HG02588 (cell line): ENCODE data around the gene PRKAG2.

ENCODE experiments used
- ATAC-seq: cut with Tn5 transposase; IDR thresholded peaks from one replicate; pipeline ENCODE4 v1.9.1; 2021; ENCODE audit warnings: mild to moderate bottlenecking, moderate library complexity; ENCODE audit not compliant: unreplicated experiment

The PRKAG2 gene

DNA sequence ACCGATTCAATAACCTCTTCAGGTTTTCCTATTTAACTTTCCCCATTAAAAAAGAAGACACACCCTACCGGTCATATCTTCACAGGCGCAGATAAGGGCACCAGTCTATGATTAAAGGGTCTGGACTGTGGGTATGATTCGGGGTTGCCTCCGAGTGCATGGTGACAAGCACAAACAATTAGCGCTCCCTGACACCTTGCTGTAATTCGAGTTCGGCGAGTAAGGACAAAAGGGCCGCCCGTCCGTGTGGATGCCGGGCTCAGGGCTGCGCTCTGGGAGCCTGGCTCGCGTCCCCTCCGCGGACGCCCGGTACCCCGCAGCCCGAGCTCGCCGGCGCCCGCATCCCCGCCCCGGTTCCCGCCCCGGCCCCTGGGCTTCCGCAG is 245.4 kb downstream of the PRKAG2 start:
- ATAC-seq, result peak; percentile 29

DNA sequence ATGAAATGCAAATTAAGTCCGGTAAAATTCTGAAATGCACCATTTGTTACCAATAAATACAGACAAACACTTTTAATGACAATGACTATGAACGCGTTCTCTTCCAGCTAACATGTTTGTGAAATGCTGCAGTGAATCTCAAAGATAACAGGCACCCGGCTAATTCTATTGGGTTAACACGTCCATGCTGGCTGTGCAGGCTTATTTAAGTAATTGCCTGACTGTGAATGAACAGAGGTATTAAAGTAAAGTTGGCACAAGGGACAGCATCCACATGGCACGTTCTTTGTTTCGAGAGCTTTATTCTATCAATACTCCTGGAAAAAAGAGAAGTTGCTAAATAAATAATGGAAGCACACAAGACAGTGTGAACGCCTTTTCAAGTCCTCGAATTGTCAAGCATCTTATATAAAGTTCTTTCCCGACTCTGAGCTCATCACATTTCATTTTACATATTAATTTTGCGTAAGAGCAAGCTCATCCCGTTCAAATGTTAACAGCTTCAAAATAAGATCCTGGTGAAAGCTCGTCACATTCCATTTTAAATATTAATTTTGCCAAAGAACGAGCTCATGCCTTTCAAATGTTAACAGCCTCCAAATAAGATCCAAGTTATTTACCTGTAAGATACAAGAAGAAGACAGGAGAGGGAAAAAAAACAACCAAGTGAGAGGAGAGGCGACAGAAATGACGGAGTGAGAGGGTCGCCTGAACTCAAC is 245.9 kb downstream of the PRKAG2 start:
- no peak for ATAC-seq

DNA sequence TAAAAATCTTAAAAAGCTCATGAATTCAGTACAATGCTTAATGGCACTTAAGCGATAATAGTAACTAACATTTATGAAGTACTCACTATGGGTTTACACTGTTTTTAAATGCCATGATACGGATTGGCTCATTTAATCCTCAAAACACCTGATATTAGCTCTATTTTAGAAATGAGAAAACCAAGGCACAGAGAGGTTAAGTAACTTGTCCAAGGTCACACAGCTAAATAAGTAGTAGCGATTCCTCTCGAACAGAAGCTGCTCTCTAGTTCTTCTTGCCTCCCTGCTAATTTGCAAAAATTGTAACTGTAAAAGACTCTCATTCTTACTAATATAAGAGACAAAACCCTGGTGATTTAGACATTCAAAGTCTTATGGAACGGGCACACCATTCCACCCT is 246.6 kb downstream of the PRKAG2 start:
- no peak for ATAC-seq

DNA sequence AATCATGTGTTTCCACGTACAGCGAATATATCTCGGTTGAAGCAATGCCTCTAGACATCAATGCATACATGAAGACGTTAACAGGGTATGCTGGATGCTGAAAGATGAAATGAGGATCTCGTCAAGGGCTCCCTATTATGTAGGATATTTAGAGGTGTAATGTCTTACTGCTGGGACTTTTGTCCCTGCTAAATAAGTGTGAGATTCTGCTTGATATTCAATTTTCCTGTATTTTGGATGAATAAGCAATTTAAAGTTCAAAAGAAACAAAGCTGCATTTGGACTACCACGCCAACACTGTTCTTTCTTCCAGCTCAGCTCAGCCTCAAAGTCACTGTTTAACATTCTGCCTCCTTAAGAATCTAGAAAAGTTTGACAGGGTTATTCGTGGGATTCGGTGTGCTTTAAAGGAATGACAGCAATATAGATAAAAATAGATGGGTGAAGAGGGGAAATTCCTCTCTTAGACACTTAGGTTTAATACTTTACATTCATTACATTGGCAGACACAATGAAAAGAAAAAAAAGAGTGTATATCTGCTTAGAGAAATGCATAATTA is 247.1 kb downstream of the PRKAG2 start:
- no peak for ATAC-seq

DNA sequence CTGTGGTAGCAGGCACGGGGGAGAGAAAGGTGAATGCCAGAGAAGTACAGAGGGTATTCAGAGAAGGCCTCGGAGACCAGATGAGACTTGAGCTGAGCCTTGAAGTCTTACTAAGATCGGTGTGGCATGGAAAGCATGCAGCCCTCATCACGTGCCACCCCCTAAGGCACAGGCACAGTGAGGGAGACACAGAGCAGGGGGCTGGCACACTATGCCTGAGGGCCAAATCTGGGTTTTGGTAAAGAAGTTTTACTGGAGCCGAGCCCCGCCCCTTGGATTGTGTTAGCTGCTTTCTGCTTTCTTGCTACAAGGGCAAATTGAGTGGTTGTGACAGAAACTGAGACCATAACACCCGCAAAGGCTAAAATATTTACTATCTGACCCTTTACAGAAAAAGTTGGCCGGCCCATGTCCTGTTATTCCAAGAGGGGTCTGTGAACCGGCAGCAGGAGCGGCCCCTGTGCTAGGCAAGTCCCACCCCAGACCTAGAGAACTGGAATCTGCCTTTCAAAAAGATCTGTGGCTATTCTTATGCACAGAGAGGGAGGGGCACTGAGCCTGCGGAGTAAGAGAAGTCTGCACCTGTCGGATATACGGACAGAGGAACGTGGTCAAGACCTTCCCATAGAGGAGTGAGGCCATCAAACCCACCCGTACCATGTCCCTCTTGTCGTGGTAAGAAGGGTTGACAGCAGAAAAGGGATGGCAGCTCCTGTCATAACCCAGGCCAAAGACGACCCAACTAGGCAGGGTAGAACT is 247.9 kb downstream of the PRKAG2 start:
- no peak for ATAC-seq

DNA sequence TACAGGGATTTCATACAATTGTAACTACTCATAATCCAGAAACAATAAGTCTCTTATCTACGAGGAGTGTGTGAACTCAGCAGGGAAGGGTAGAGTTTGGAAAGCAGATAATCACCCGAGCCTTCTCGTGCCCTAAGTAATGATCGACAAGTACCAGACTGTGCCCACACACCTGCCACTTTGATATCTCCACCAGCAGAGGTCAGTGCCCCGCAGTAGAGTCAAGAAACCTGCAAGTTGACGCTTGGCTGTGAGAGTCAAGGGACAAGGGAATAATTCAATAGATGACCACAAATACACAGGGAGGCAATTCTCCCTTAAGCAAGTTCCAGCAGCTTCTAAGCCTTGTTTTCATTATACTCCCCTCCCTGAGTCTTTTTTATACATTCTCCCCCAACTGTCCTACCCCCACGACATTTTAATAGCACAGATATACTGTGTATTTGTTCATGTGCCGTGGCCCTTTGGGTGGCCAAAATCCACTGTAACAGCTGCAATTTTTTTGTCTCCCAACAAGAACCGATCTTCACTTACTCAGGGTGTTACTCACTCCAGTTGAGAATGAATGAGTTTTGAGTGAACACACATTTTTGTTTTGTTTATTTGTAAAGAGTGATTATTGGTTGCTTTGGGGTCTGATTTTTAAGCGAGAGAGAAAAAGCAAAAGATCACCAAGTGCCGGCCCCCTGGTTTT is 250.3 kb downstream of the PRKAG2 start:
- ATAC-seq, result no peak

DNA sequence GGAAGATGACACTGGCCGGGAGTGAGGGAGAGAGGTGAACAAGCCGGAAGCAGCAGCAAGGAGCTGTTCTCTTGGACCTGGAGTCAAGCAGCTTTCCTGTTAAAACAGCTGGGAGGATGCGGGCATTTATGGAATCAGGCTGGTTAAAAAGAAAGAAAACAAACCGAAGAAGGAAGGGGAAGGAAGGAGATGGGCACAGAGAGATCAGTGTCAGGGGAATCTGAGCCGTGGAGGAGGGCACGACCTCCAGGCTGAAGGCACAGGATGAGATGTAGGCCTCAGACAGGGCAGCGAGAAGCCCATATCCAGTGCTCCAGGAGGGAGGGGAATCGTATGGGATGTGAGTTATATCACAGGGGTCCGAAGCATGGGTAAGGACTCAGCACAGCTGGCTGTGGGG is 251.3 kb downstream of the PRKAG2 start:
- no peak for ATAC-seq

DNA sequence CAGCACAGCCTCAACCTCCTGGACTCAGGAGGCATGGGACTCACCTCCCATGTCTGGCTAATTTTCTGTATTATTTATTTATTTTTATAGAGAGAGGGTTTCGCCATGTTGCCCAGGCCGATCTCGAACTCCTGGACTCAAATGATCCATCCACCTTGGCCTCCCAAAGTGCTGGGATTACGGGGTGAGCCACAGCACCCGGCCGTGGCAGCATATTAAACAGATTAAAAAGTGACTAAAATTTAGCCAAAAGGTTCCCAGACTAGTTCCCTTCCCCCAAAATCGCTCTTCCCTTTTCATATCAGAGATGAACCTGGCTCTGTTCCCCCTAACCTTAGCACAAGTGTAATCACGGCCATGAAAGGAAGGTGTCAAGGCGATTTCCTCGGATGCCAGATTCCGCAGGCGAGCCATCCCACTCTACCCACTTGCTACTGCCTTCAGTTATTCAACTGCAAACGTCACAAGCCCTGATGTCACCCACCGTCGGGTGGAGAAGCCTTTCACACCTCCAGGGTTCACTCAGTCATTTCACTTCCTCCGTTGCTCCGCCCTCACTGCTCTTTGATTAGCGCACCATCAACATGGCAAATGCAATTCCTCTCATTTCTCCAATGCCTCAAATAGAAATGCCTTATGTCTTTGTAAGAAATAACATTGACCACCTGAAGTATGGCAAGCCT is 252.5 kb downstream of the PRKAG2 start:
- ATAC-seq, result no peak

DNA sequence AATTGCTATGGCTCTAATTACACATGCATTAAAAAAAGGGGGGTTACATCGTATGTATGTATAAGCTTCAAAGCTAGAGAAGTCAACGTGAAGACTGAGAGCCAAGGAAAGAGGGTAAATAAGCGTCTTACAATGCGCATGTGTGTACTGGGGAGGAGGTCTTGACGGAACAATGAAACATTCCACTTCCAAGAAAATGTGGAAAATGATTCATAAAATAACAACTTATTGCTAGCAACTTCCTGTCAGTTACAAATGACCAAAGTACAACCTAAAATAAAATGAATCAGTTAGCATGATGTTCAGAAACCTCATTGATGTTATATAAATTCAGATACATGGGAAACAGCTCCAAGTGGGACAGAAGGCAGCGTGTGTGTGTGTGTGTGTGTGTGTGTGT is 253.1 kb downstream of the PRKAG2 start:
- ATAC-seq, result no peak

DNA sequence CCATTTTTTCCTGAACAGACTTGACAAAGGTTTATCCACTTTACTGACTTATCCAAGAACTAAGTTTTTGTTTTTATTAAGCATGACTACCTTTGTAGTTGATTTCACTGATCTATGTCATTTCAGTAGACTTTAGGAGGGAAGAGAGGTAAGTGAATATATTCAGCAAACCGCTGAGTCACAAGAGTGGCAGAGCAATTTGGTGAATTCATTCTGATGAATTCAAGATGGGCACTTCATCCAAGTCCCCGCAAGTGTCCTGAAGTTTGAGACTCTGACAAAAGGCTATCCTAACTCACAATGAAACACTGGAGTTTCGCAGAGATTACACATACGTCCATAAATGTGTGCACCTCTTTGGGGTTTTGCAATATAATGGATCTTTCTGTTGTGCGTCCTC is 255.0 kb downstream of the PRKAG2 start:
- ATAC-seq, result no peak

DNA sequence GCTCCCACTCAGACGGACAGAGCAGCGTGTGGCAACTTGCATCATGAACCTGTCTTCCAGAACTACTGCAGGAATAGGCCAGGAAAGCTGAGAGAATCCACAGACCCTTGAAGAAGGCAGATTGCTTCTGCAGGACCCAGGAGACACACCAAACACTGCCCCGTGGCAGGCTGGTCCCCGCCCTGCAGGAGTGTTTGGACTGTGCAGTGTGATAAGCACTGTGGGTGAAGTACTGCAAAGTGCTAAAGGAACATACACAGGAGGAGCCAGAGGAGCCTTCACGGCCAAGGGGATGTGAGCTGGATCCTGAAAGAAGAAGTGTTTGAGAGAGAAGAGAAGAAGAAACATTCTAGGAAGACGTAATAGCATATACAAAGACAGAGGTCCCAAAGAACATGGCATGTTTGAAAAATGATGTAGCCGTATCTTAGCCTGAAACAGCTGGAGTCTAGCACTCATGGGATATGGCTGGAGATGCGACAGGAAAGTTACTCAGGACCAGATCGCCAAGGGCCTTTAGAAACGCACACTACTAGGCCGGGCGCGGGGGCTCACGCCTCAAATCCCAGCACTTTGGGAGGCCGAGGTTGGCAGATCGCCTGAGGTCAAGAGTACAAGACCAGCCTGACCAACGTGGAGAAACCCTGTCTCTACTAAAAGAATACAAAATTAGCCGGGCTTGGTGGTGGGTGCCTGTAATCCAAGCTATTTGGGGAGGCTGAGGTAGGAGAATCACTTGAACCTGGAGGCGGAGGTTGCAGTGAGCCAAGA is 260.3 kb downstream of the PRKAG2 start:
- ATAC-seq, result no peak

DNA sequence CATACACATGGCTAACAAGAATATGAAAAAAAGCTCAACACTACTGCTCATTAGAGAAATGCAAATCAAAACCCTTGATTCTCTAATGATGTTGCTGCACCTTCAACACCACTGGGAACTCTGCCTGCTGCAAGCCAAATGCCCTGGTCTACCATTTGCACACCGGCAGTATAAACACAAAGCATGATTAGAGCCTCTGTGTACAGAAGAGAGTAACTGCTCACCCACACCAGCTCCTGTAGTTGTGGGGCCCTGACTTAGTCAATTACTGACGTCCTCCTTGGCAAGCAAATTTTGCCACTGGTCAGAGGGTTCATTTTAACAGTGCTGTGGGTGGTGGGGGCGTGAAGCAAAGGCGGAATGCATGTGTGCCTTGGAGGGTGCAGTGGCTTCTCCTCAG is 261.1 kb downstream of the PRKAG2 start:
- ATAC-seq, result no peak

DNA sequence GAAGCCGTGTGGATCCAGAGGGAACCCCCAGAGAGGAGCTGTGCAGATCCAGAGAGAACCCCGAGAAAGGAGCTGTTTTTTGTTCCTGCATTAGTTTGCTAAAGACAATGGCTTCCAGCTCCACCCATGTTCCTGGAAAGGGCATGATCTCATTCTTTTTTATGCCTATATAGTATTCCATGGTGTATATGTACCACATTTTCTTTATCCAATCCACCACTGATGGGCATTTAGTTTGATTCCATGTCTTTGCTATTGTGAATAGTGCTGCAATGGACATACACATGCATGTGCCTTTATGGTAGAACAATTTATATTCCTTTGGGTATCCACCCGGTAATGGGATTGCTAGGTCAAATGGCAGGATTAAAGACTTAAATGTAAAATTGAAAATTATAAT is 261.9 kb downstream of the PRKAG2 start:
- ATAC-seq, result no peak

DNA sequence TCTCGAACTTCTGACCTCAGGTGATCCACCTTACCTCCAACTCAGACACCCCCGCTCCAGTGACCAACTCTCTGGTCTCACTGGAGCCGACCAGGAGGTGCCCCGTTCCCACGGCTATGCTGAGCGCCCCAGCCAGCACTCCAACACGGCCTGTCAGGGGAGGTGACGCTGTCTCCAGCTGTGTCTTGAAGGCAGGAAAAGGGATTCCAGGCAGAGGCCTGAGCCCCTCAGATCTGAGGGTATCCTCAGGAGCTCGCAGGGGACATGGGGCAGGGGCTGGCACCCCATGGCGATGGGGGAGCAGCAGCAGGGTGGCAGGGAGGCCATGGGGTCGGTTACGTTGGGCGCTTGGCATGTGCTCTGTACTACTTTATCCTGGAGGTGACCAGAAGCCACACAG is 262.9 kb downstream of the PRKAG2 start:
- no peak for ATAC-seq

DNA sequence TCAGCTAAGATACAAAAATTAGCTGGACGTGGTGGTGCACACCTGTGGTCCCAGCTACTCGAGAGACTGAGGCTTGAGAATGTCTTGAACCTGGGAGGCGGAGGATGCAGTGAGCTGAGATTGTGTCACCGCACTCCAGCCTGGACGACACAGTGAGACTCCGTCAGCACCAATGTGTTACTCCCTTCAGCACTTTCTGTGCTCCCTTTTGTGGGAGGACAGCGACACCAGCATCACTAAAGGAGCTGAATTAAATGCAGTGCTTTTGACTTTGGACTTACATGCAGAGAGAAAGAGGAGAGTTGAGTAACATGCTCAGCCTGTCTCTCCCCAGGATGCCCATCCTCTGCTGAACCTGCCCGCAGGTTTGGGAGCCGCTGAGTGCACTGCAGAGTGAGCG is 265.0 kb downstream of the PRKAG2 start:
- ATAC-seq, result no peak

DNA sequence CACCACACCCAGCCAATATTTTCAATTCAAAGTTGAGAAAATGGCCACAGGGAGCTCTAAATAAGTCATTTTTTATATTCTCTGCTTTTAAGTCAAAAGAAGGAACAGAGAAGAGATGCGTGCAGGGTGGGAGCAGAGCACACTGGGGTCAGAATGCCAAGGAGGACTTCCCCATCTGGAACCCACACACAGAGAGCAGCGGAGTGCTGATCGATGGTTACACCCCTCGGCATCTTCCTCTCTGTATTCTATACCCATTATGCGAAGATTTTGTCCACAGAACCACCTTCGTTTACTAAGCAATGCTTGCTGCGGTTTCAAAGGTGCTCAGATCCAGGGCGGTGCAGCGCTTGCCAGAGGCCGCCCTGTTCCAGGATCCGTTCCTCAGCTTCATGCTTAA is 265.9 kb downstream of the PRKAG2 start:
- no peak for ATAC-seq

DNA sequence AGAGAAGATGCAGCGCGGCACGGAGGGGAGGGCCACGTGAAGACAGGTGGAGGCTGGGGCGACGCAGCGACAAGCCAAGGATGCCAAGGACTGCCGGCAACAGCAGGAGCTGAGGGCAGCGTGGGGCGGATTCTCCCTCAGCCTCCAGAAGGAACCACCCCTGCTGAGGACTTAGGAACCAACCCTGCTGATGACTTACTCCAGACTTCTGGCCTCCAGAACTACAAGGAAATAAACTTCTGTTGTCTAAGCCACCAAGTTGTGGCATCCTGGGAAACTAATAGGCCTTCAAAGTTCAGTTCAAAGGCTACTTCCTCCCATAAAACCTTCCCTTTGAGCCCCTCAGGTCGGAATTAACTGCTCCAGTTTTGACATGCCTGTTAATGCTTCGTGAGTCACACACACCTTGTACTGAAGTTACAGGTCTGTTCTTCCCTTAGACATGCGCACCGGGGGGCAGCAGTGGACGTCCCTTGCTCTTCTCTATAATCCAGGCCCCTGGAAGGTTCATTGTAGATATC is 268.8 kb downstream of the PRKAG2 start:
- ATAC-seq, result no peak

DNA sequence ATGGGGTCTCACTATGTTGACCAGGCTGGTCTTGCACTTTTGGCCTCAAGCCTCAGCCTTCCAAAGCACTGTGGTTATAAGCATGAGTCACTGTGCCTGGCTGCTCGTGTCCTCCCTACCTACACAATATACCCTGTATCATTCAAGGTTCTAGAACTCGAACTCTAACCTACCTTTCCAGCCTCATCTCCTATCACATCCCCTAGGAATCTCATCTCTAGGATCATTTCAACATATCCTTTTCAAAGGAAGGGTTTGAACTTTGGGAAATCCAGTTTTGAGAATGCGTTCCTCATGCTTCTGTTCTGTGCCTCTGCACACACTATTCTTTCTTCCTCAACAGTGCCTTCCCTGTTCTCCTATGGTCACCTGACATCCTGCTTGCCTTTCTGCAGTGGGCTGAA is 269.4 kb downstream of the PRKAG2 start:
- ATAC-seq, result no peak

DNA sequence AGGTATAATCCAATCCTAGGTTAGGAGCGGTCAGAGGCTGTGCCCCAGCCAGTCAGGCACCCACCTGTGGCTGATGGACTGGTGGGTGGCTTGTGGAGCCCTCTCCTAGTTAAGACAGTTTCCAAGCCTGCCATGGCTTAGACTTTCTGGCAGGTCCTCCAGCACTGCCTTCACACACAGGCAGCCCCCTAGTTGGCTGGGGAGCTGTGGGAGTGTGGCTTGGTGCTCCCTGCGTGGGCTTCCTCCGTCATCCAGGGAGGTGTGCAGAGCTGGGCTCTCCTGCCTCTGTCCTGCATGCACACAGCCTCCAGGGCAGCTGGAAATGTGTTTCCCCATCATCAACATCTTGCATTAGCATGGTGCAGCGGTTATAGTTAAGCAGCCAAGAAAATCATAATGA is 273.0 kb downstream of the PRKAG2 start:
- no peak for ATAC-seq
